B cell (primary cell): ENCODE results near the gene NVL. TPM values are rescaled to one million over a fixed set of nuclear protein-coding genes. Genes with fewer than 3 reads are reported as not detected.

Source experiments
- ATAC-seq: fragments of 200-7000 bp; cut with Tn5 transposase; one replicate; pipeline ENCODE4 v1.10.0; 2021; ENCODE audit warnings: low read depth, mild to moderate bottlenecking, moderate number of reproducible peaks, moderate library complexity
- CTCF ChIA-PET: fragments of 350-600 bp; sonication (Branson Sonifier 250); formaldehyde crosslinking; loops from one replicate; lab custom pipeline; 2021; ENCODE audit warnings: antibody characterized with exemption, inconsistent platforms; lab: Charles Lee
- POLR2A ChIA-PET: fragments of 350-600 bp; sonication (Branson Sonifier 250); formaldehyde crosslinking; loops from one replicate; lab custom pipeline; 2021; ENCODE audit warnings: antibody characterized with exemption; lab: Charles Lee
- DNase-seq: peaks from one replicate; pipeline ENCODE4 v3.0.0; 2013
- H2AFZ ChIP-seq: 2 replicates; pipeline ENCODE4 v1.6.1; 2012; ENCODE audit warnings: mild to moderate bottlenecking, low read depth, low read length; ENCODE audit not compliant: insufficient read depth, poor library complexity, severe bottlenecking
- H3K27ac ChIP-seq, 2 donors: 1 replicate in 1 of 2; 2 replicates in 1 of 2; pipeline ENCODE4 v1.5.1; 2012 to 2013; ENCODE audit warnings: low read length in 2 of 2, mild to moderate bottlenecking in 2 of 2, moderate library complexity in 1 of 2
- H3K27me3 ChIP-seq, 4 experiments: fragments of 200-600 bp in 1 of 4; sonication (generic) in 1 of 4; replicated peaks in 1 of 4; 1 replicate in 2 of 4; 2 replicates in 2 of 4; pipeline versions ENCODE4 v1.6.1 to v1.7.0; 2013 to 2016; ENCODE audit warnings: low read length in 3 of 4, mild to moderate bottlenecking in 2 of 4, mixed read lengths in 1 of 4, moderate library complexity in 1 of 4; ENCODE audit not compliant: insufficient read depth in 4 of 4, control insufficient read depth in 3 of 4; ENCODE audit errors: control extremely low read depth in 1 of 4
- H3K36me3 ChIP-seq, 2 experiments: replicated peaks in 1 of 2; 1 replicate in 1 of 2; 2 replicates in 1 of 2; pipeline versions ENCODE4 v1.6.1 to v1.7.1; 2013; ENCODE audit warnings: low read length in 1 of 2; ENCODE audit not compliant: insufficient read depth in 2 of 2, control insufficient read depth in 1 of 2; ENCODE audit errors: control extremely low read depth in 1 of 2, extremely low read depth in 1 of 2
- H3K4me1 ChIP-seq, 2 donors: fragments of 200-600 bp in 1 of 2; sonication (generic) in 1 of 2; 1 replicate in 1 of 2; 2 replicates in 1 of 2; pipeline versions ENCODE4 v1.5.1 to v1.6.1; 2013 to 2017; ENCODE audit warnings: low read length in 2 of 2; ENCODE audit not compliant: control insufficient read depth in 2 of 2, insufficient read depth in 2 of 2
- H3K4me2 ChIP-seq: replicated peaks from 2 replicates; pipeline ENCODE3; 2012; ENCODE audit warnings: mild to moderate bottlenecking, low read depth, low read length; ENCODE audit not compliant: poor library complexity, severe bottlenecking
- H3K4me3 ChIP-seq, 5 experiments: fragments of 200-600 bp in 1 of 5; sonication (generic) in 1 of 5; 1 replicate in 3 of 5; 2 replicates in 2 of 5; pipeline versions ENCODE4 v1.5.1 to v1.7.0; 2011 to 2016; ENCODE audit warnings: low read length in 4 of 5, mild to moderate bottlenecking in 4 of 5, low read depth in 2 of 5, control low read depth in 1 of 5, moderate library complexity in 1 of 5; ENCODE audit not compliant: insufficient read depth in 1 of 5; ENCODE audit errors: control extremely low read depth in 1 of 5, extremely low read depth in 1 of 5
- H3K79me2 ChIP-seq: fragments of 200-600 bp; sonication (generic); one replicate; pipeline ENCODE4 v1.6.0; 2016; ENCODE audit warnings: low read length; ENCODE audit not compliant: control insufficient read depth, insufficient read depth
- H3K9ac ChIP-seq: fragments of 200-600 bp; sonication (generic); 2 replicates; pipeline ENCODE4 v1.6.1; 2017; ENCODE audit warnings: mild to moderate bottlenecking, low read length, moderate library complexity
- H3K9me3 ChIP-seq, 3 donors: one replicate each; pipeline versions ENCODE4 v1.6.1 to v1.7.1; 2013; ENCODE audit warnings: low read length in 2 of 3; ENCODE audit not compliant: control insufficient read depth in 2 of 3, insufficient read depth in 1 of 3; ENCODE audit errors: control extremely low read depth in 1 of 3
- H4K20me1 ChIP-seq: 2 replicates; pipeline ENCODE4 v1.6.0; 2012; ENCODE audit warnings: mild to moderate bottlenecking, low read length; ENCODE audit not compliant: insufficient read depth, control insufficient read depth, poor library complexity, severe bottlenecking
- H3K27ac Mint-ChIP-seq: one replicate; pipeline ENCODE4 v1.8.0; 2021; ENCODE audit warnings: mixed read lengths
- H3K27me3 Mint-ChIP-seq: one replicate; pipeline ENCODE4 v1.8.0; 2021; ENCODE audit warnings: mixed read lengths
- H3K4me1 Mint-ChIP-seq: one replicate; pipeline ENCODE4 v1.8.0; 2021; ENCODE audit warnings: mixed read lengths
- H3K4me3 Mint-ChIP-seq: one replicate; pipeline ENCODE4 v1.8.0; 2021; ENCODE audit warnings: mixed read lengths
- H3K9me3 Mint-ChIP-seq: one replicate; pipeline ENCODE4 v1.8.0; 2022; ENCODE audit warnings: mixed read lengths; ENCODE audit not compliant: insufficient read depth
- EZH2 ChIP-seq: IDR thresholded peaks from 2 replicates; pipeline ENCODE4 v1.6.1; 2012; ENCODE audit warnings: borderline replicate concordance, low read depth, mild to moderate bottlenecking, moderate library complexity, low read length; ENCODE audit not compliant: insufficient read depth, poor library complexity, severe bottlenecking
- WGBS: methylation state at CpG from one replicate; pipeline ENCODE4 v1.1.5; 2013; ENCODE audit warnings: missing lambda C conversion rate; ENCODE audit not compliant: insufficient coverage; 5-methylcytosine and 5-hydroxymethylcytosine counted together
- intact Hi-C: fragments of 100-400 bp; cut with micrococcal nuclease; formaldehyde crosslinking; loops from one replicate; pipeline ENCODE4 v1.10.0; 2022
- polyA plus RNA-seq: library from polyadenylated mRNA; depleted of rRNA; stranded (reverse); fragments of >200 nt; gene quantifications from 2 replicates; pipeline ENCODE4 v1.2.3, GENCODE V29; 2012
- total RNA-seq, 2 donors: library from RNA; stranded (reverse); fragments of 120-200 nt in 1 of 2; gene quantifications; 1 replicate in 1 of 2; 2 replicates in 1 of 2; pipeline versions ENCODE4 v1.2.3 to v1.2.4, GENCODE V29; 2013 to 2022
- TF ChIP-seq, protein P1 (sequence below): fragments of 200-600 bp; IDR thresholded peaks from one replicate; pipeline ENCODE4 v1.8.0; 2022; ENCODE audit warnings: antibody characterized with exemption, mild to moderate bottlenecking

Gene NVL
- total and polyA plus RNA-seq, 2 donors (not counting 1 experiment from before 2014, with no cell fraction given), result 28.1 to 45.5 TPM

DNA sequence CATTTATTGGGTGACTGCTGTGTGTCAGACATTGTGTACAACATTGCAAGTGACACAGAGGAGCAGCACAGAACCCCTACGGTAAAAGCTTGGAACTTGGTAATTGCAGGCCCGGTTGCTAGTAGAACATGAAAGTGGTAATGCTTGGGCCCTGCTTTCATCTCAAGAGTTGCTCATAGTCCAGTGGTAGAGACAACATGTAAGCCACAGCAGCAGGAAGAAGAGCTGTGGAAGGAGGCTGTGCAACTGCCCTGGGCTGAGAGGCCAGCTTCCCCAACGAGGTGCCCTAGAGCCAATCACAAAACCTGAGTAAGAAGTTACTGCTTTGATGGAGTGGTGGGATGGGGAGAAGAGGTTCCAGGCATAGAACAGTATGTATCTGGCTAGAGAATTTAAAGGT lies 45.1 kb upstream of the NVL start:
- H3K27me3 ChIP-seq, result no peaks in the 10 kb centered on the region
- Mint-ChIP-seq H3K9me3 (no peaks in the 10 kb centered on the region), H3K27me3 (no peaks in the 10 kb centered on the region), H3K27ac (no peak overlapping the region), H3K4me3 (no peak overlapping the region), H3K4me1 (peaks cover 15% of the 10 kb centered on the region)
- no peak overlapping the region for H3K27ac ChIP-seq
- H3K4me2 ChIP-seq, result no peak overlapping the region
- no peak overlapping the region for H2AFZ ChIP-seq
- ATAC-seq (no peak), DNase-seq (no peak)
- H3K9ac ChIP-seq, result no peak overlapping the region
- intact Hi-C loops, result no loop called here
- TF ChIP-seq, protein P1, sequence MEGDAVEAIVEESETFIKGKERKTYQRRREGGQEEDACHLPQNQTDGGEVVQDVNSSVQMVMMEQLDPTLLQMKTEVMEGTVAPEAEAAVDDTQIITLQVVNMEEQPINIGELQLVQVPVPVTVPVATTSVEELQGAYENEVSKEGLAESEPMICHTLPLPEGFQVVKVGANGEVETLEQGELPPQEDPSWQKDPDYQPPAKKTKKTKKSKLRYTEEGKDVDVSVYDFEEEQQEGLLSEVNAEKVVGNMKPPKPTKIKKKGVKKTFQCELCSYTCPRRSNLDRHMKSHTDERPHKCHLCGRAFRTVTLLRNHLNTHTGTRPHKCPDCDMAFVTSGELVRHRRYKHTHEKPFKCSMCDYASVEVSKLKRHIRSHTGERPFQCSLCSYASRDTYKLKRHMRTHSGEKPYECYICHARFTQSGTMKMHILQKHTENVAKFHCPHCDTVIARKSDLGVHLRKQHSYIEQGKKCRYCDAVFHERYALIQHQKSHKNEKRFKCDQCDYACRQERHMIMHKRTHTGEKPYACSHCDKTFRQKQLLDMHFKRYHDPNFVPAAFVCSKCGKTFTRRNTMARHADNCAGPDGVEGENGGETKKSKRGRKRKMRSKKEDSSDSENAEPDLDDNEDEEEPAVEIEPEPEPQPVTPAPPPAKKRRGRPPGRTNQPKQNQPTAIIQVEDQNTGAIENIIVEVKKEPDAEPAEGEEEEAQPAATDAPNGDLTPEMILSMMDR, result no peak
- TF ChIP-seq EZH2, result no peak
- H3K36me3 ChIP-seq, result peaks cover 0 to 63% of the 10 kb centered on the region in 2 experiments
- WGBS, result 96% methylated on average over 3 of the region's 3 CpGs
- H3K4me3 ChIP-seq, result no peak overlapping the region
- no peaks in the 10 kb centered on the region for H3K9me3 ChIP-seq
- POLR2A ChIA-PET, result no interaction called here
- H3K79me2 ChIP-seq, result no peaks in the 10 kb centered on the region
- peaks cover 12 to 14% of the 10 kb centered on the region in 2 donors for H3K4me1 ChIP-seq
- CTCF ChIA-PET, result no interaction called here
- no peaks in the 10 kb centered on the region for H4K20me1 ChIP-seq

DNA sequence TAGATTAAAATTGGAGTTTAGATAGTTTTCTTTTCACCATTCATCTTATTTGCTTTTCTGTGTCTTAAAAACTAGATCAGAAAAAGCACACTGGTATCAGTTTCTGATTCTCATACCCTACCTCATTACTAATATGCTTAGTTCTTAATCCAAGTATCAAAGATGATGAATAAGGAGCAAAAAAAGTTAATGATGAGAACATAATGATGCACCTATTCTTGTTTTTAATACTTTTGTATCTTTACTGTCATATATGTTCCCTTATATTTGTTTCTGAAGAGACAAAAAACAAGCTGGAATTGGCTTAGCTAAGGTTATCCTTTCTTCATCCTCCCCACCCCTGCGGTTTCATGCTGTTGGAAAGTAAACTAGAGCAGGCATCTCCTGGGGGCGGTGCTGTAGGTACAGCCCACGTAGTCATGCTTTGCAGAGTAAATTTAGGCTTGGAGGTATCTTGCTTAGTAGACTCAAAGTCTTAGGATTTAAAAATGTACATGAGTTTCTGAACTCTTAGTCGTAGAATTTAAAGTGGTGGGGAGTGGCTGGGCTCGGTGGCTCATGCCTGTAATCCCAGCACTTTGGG lies 43.1 kb upstream of the NVL start:
- TF ChIP-seq EZH2, result no peak
- TF ChIP-seq, protein P1, result no peak
- H3K4me2 ChIP-seq, result no peak overlapping the region
- H3K4me3 ChIP-seq, result no peak overlapping the region
- ATAC-seq (no peak), DNase-seq (no peak)
- Mint-ChIP-seq H3K4me3 (no peak overlapping the region), H3K27me3 (no peaks in the 10 kb centered on the region), H3K4me1 (peaks cover 1% of the 10 kb centered on the region), H3K9me3 (no peaks in the 10 kb centered on the region), H3K27ac (no peak overlapping the region)
- no peaks in the 10 kb centered on the region for H3K27me3 ChIP-seq
- ChIA-PET CTCF (no interaction called here), POLR2A (no interaction called here)
- no peaks in the 10 kb centered on the region for H3K9me3 ChIP-seq
- H3K9ac ChIP-seq, result no peak overlapping the region
- 93% methylated on average over 2 of the region's 5 CpGs for WGBS
- peaks cover 1 to 78% of the 10 kb centered on the region in 2 experiments for H3K36me3 ChIP-seq
- intact Hi-C loops, result no loop called here
- H2AFZ ChIP-seq, result no peak overlapping the region
- no peaks in the 10 kb centered on the region for H4K20me1 ChIP-seq
- H3K79me2 ChIP-seq, result no peaks in the 10 kb centered on the region
- no peak overlapping the region for H3K27ac ChIP-seq
- H3K4me1 ChIP-seq, result no peaks in the 10 kb centered on the region
